HEK293 (cell line): ENCODE results near the gene RETREG3.
"Not testable (repeated sequence)": the region's sequence is repeated elsewhere in the genome, so short reads cannot be mapped to it uniquely, and the experiment has no call there.

Experiments used
- CTCF ChIA-PET: fragments of 350-600 bp; formaldehyde crosslinking; extraction: SDS; loops from one replicate; lab custom pipeline; 2021; ENCODE audit warnings: antibody characterized with exemption; lab: Yijun Ruan, JAX
- POLR2A ChIA-PET: fragments of 300-600 bp; formaldehyde crosslinking; extraction: SDS; loops from one replicate; lab custom pipeline; 2020; ENCODE audit warnings: antibody characterized with exemption, inconsistent platforms; lab: Yijun Ruan, JAX
- H3K27ac ChIP-seq: fragments of 200-500 bp; sonication (Bioruptor generic); 2 replicates; pipeline ENCODE4 v1.5.1; 2014; ENCODE audit warnings: low read depth, low read length, control low read depth, inconsistent platforms; ENCODE audit errors: extremely low read depth
- H3K36me3 ChIP-seq, 2 experiments: fragments of 200-500 bp in 1 of 2; sonication (Bioruptor generic) in 1 of 2; 1 replicate in 1 of 2; 2 replicates in 1 of 2; pipeline ENCODE4 v1.5.1; 2014 to 2017; ENCODE audit warnings: inconsistent platforms in 2 of 2, low read length in 2 of 2; ENCODE audit not compliant: control insufficient read depth in 2 of 2, insufficient read depth in 1 of 2
- H3K4me1 ChIP-seq: fragments of 200-500 bp; sonication (Bioruptor generic); 2 replicates; pipeline ENCODE4 v1.5.1; 2014; ENCODE audit warnings: mild to moderate bottlenecking, low read length, inconsistent platforms; ENCODE audit not compliant: control insufficient read depth, insufficient read depth
- H3K4me3 ChIP-seq: 2 replicates; pipeline ENCODE4 v1.5.1; 2011; ENCODE audit warnings: low read depth, mild to moderate bottlenecking, control low read depth, low read length, moderate library complexity
- H3K9me3 ChIP-seq: fragments of 200-500 bp; sonication (Bioruptor generic); 2 replicates; pipeline ENCODE4 v1.5.1; 2014; ENCODE audit warnings: low read depth, low read length, inconsistent platforms; ENCODE audit not compliant: control insufficient read depth, insufficient read depth
- BCL11A ChIP-seq: fragments of 450-650 bp; formaldehyde crosslinking; IDR thresholded peaks from 2 replicates; pipeline ENCODE4 v1.5.1; 2016; ENCODE audit warnings: low read depth, missing biosample characterization, missing genetic modification characterization
- FEZF1 ChIP-seq: fragments of 450-650 bp; formaldehyde crosslinking; IDR thresholded peaks from 2 replicates; pipeline ENCODE4 v1.5.1; 2016; ENCODE audit warnings: missing biosample characterization, missing genetic modification characterization
- HOXD13 ChIP-seq: sonication (generic); formaldehyde crosslinking; IDR thresholded peaks from 2 replicates; pipeline ENCODE4 v1.8.0; 2022; ENCODE audit warnings: missing genetic modification reagents, borderline replicate concordance
- PRDM1 ChIP-seq: fragments of 450-650 bp; formaldehyde crosslinking; IDR thresholded peaks from 2 replicates; pipeline ENCODE4; 2016; ENCODE audit warnings: missing biosample characterization, missing genetic modification characterization
- SCRT2 ChIP-seq: fragments of 450-650 bp; formaldehyde crosslinking; IDR thresholded peaks from 2 replicates; pipeline ENCODE4 v1.5.1; 2016; ENCODE audit warnings: missing biosample characterization, missing genetic modification characterization
- SP3 ChIP-seq: fragments of 450-650 bp; formaldehyde crosslinking; IDR thresholded peaks from 2 replicates; pipeline ENCODE4 v1.5.1; 2016; ENCODE audit warnings: missing biosample characterization, missing genetic modification characterization
- ZBTB17 ChIP-seq: fragments of 450-650 bp; formaldehyde crosslinking; IDR thresholded peaks from 2 replicates; pipeline ENCODE4 v1.5.1; 2016; ENCODE audit warnings: missing biosample characterization, missing genetic modification characterization
- ZBTB21 ChIP-seq: fragments of 450-650 bp; formaldehyde crosslinking; IDR thresholded peaks from 2 replicates; pipeline ENCODE4 v1.5.1; 2017; ENCODE audit warnings: missing biosample characterization, missing genetic modification characterization
- ZNF10 ChIP-seq: fragments of 450-650 bp; formaldehyde crosslinking; IDR thresholded peaks from 2 replicates; pipeline ENCODE4 v1.5.1; 2017; ENCODE audit warnings: missing biosample characterization, missing genetic modification characterization
- ZNF184 ChIP-seq: fragments of 450-650 bp; IDR thresholded peaks from 2 replicates; pipeline ENCODE4 v1.5.1; 2018; ENCODE audit warnings: missing biosample characterization, mild to moderate bottlenecking, missing genetic modification characterization
- ZNF335 ChIP-seq: fragments of 450-650 bp; formaldehyde crosslinking; conservative IDR thresholded peaks from 2 replicates; pipeline ENCODE4 v1.5.1; 2016; ENCODE audit warnings: missing biosample characterization, missing genetic modification characterization
- ZNF362 ChIP-seq: fragments of 450-650 bp; formaldehyde crosslinking; IDR thresholded peaks from 2 replicates; pipeline ENCODE4 v1.5.1; 2016; ENCODE audit warnings: missing biosample characterization, missing genetic modification characterization
- ZNF366 ChIP-seq: fragments of 450-650 bp; formaldehyde crosslinking; conservative IDR thresholded peaks from 2 replicates; pipeline ENCODE4 v1.5.1; 2016; ENCODE audit warnings: missing biosample characterization, missing genetic modification characterization
- ZNF510 ChIP-seq: fragments of 450-650 bp; formaldehyde crosslinking; IDR thresholded peaks from 2 replicates; pipeline ENCODE4 v1.5.1; 2018; ENCODE audit warnings: mild to moderate bottlenecking, missing genetic modification characterization, missing biosample characterization; ENCODE audit not compliant: insufficient replicate concordance
- ZNF558 ChIP-seq: fragments of 450-650 bp; formaldehyde crosslinking; IDR thresholded peaks from 2 replicates; pipeline ENCODE4 v1.5.1; 2016; ENCODE audit warnings: missing biosample characterization, missing genetic modification characterization
- ZNF596 ChIP-seq: fragments of 450-650 bp; IDR thresholded peaks from 2 replicates; pipeline ENCODE4 v1.5.0; 2018; ENCODE audit warnings: missing biosample characterization, mild to moderate bottlenecking, missing genetic modification characterization, moderate library complexity
- ZNF600 ChIP-seq: fragments of 450-650 bp; formaldehyde crosslinking; IDR thresholded peaks from 2 replicates; pipeline ENCODE4 v1.5.1; 2016; ENCODE audit warnings: missing biosample characterization, missing genetic modification characterization
- ZNF629 ChIP-seq: fragments of 450-650 bp; formaldehyde crosslinking; IDR thresholded peaks from 2 replicates; pipeline ENCODE4 v1.5.1; 2017; ENCODE audit warnings: missing biosample characterization, missing genetic modification characterization
- TF ChIP-seq, protein P1 (sequence below): fragments of 450-650 bp; formaldehyde crosslinking; IDR thresholded peaks from 2 replicates; pipeline ENCODE4 v1.5.1; 2016; ENCODE audit warnings: missing biosample characterization, missing genetic modification characterization
- TF ChIP-seq, protein P2 (sequence below): fragments of 450-650 bp; formaldehyde crosslinking; IDR thresholded peaks from 2 replicates; pipeline ENCODE4 v1.5.1; 2016; ENCODE audit warnings: missing biosample characterization, missing genetic modification characterization
- TF ChIP-seq, protein P3 (sequence below): fragments of 450-650 bp; formaldehyde crosslinking; IDR thresholded peaks from 2 replicates; pipeline ENCODE4 v1.5.1; 2016; ENCODE audit warnings: missing biosample characterization, missing genetic modification characterization

RETREG3 gene

DNA sequence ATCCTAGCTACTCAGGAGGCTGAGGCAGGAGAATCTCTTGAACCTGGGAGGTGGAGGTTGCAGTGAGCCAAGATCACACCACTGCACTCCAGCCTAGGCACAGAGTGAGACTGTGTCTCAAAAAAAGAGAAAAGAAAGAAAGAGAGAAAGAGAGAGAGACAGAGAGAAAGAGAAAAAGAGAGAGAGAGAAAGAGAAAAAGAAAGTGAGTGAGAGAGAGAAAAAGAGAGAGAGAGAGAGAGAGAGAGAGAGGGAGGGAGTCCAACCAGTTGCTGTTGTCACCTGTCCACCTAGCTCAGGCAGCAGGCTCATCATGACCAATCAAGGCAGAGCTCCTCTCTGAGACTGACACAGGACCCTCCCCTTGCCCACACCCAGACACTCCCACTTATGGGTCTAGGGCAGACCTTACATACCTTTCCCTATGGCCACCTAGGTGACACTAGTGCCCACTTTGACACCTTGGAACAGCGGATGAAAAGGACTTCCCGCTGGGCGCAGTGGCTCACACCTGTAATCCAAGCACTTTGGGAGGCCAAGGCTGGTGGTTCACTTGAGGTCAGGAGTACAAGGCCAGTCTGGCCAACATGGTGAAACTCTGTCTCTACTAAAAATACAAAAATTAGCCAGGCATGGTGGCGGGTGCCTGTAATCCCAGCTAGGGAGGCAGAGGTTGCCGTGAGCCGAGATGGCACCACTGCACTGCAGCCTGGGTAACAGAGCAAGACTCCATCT, 18.0 kb upstream of the RETREG3 start:
- H3K27ac ChIP-seq, H3K4me3 ChIP-seq, H3K4me1 ChIP-seq, H3K36me3 ChIP-seq, H3K9me3 ChIP-seq: not testable (repeated sequence)
- ChIA-PET POLR2A (interaction anchor here (1.0 to 1.6 kb wide), 2 partner anchors 18 to 49 kb away, joined by 3 read pairs; no protein-coding TSS in a partner anchor), CTCF (interaction anchor here (0.7 to 1.0 kb wide), 2 partner anchors 73 to 136 kb away, joined by 3 to 4 read pairs; no protein-coding TSS in a partner anchor)
- TF ChIP-seq ZNF366 = peak; percentile 51; the same call in 1 of the 2 replicates
- peak; percentile 96 for TF ChIP-seq ZNF596 (tag by site-specific recombination)
- TF ChIP-seq PRDM1 (tag by site-specific recombination) = peak; percentile 90

DNA sequence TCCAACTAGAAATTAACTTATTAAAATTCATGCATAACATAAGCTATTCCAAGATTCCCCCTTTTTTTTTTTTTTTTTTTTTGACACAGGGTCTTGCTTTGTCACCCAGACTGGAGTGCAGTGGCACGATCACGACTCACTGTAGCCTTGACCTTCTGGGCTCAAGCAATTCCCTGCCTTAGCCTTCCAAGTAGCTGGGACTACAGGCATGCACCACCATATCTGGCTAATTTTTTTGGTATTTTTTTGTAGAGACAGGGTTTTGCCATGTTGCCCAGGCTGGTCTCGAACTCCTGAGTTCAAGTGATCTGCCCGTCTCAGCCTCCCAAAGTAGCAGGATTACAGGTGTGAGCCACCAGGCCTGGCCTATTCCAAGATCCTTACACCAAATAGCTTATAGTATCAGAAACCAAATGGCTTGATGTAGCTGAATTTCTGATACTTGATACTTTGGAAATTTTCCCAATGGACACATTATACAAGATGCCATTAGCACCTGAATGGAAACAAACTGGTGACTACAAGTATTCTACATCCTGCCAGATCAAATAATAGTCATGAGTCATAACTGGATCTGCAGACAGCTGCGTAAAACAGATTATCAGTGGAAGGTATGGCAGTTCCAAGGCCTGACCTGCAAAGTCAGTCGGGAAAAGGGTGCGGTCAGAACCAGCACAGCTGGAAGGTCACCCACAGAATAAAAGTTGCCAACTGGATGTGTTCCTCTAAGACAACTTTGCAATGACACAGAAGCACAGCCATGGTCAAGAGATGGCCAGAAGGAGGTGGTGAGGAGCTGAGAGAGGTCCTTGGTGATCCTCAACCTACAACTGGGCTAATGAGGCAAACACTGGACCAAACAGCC, 14.8 kb upstream of the RETREG3 start:
- CTCF ChIA-PET = interaction anchor here (0.6 to 1.5 kb wide), 9 partner anchors 13 to 770 kb away, joined by 3 to 6 read pairs (median 4); partner anchors contain the start of gene PLEKHH3
- H3K9me3 ChIP-seq = no peaks in the 10 kb centered on the region
- no peak overlapping the region for H3K4me3 ChIP-seq
- POLR2A ChIA-PET = interaction anchor here (0.6 to 2.0 kb wide), 4 partner anchors 11 to 218 kb away, joined by 3 to 12 read pairs (median 3); partner anchors contain the start of genes RETREG3 and TUBG1
- H3K4me1 ChIP-seq = no peaks in the 10 kb centered on the region
- H3K27ac ChIP-seq = no peak overlapping the region
- no peaks in the 10 kb centered on the region for H3K36me3 ChIP-seq
- TF ChIP-seq HOXD13 (CRISPR knock-in tag) = no peak
- TF ChIP-seq FEZF1 (tag by site-specific recombination) = no peak
- TF ChIP-seq ZNF184 (tag by site-specific recombination) = peak; percentile 51; the same call in 1 of the 2 replicates
- TF ChIP-seq SCRT2 = no peak
- TF ChIP-seq ZNF596 (tag by site-specific recombination) = no peak
- TF ChIP-seq, protein P1, sequence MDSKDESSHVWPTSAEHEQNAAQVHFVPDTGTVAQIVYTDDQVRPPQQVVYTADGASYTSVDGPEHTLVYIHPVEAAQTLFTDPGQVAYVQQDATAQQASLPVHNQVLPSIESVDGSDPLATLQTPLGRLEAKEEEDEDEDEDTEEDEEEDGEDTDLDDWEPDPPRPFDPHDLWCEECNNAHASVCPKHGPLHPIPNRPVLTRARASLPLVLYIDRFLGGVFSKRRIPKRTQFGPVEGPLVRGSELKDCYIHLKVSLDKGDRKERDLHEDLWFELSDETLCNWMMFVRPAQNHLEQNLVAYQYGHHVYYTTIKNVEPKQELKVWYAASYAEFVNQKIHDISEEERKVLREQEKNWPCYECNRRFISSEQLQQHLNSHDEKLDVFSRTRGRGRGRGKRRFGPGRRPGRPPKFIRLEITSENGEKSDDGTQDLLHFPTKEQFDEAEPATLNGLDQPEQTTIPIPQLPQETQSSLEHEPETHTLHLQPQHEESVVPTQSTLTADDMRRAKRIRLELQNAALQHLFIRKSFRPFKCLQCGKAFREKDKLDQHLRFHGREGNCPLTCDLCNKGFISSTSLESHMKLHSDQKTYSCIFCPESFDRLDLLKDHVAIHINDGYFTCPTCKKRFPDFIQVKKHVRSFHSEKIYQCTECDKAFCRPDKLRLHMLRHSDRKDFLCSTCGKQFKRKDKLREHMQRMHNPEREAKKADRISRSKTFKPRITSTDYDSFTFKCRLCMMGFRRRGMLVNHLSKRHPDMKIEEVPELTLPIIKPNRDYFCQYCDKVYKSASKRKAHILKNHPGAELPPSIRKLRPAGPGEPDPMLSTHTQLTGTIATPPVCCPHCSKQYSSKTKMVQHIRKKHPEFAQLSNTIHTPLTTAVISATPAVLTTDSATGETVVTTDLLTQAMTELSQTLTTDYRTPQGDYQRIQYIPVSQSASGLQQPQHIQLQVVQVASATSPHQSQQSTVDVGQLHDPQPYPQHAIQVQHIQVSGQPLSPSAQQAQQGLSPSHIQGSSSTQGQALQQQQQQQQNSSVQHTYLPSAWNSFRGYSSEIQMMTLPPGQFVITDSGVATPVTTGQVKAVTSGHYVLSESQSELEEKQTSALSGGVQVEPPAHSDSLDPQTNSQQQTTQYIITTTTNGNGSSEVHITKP = 0 out of 2 replicates have a peak, but pooled peaks have one; percentile 38
- TF ChIP-seq, protein P2, sequence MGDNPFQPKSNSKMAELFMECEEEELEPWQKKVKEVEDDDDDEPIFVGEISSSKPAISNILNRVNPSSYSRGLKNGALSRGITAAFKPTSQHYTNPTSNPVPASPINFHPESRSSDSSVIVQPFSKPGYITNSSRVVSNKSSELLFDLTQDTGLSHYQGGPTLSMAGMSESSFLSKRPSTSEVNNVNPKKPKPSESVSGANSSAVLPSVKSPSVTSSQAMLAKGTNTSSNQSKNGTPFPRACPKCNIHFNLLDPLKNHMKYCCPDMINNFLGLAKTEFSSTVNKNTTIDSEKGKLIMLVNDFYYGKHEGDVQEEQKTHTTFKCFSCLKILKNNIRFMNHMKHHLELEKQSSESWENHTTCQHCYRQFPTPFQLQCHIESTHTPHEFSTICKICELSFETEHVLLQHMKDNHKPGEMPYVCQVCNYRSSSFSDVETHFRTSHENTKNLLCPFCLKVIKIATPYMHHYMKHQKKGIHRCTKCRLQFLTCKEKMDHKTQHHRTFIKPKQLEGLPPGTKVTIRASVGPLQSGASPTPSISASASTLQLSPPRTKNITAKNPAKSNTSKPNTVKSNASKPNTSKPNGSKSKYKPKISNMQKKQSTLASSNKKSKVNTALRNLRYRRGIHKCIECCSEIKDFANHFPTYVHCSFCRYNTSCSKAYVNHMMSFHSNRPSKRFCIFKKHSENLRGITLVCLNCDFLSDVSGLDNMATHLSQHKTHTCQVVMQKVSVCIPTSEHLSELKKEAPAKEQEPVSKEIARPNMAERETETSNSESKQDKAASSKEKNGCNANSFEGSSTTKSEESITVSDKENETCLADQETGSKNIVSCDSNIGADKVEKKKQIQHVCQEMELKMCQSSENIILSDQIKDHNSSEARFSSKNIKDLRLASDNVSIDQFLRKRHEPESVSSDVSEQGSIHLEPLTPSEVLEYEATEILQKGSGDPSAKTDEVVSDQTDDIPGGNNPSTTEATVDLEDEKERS = peak; percentile 11; the same call in 1 of the 2 replicates
- TF ChIP-seq ZNF629 (tag by site-specific recombination) = peak; percentile 52; the same call in 1 of the 2 replicates
- TF ChIP-seq, protein P3, sequence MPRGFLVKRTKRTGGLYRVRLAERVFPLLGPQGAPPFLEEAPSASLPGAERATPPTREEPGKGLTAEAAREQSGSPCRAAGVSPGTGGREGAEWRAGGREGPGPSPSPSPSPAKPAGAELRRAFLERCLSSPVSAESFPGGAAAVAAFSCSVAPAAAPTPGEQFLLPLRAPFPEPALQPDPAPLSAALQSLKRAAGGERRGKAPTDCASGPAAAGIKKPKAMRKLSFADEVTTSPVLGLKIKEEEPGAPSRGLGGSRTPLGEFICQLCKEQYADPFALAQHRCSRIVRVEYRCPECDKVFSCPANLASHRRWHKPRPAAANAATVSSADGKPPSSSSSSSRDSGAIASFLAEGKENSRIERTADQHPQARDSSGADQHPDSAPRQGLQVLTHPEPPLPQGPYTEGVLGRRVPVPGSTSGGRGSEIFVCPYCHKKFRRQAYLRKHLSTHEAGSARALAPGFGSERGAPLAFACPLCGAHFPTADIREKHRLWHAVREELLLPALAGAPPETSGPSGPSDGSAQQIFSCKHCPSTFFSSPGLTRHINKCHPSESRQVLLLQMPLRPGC (tag by site-specific recombination) = peak; percentile 67
- peak; percentile 96 for TF ChIP-seq ZNF10 (tag by site-specific recombination)
- TF ChIP-seq ZNF558 = peak; percentile 84
- TF ChIP-seq ZBTB21 (tag by site-specific recombination) = 0 out of 2 replicates have a peak, but pooled peaks have one; percentile 9
- TF ChIP-seq ZNF335 = peak; percentile 29; the same call in 1 of the 2 replicates
- TF ChIP-seq ZNF510 (tag by site-specific recombination) = no peak
- peak; percentile 67; the same call in 1 of the 2 replicates for TF ChIP-seq ZNF362 (tag by site-specific recombination)
- 0 out of 2 replicates have a peak, but pooled peaks have one; percentile 37 for TF ChIP-seq BCL11A (tag by site-specific recombination)
- TF ChIP-seq ZBTB17 (tag by site-specific recombination) = 0 out of 2 replicates have a peak, but pooled peaks have one; percentile 11
- TF ChIP-seq ZNF600 (tag by site-specific recombination) = peak; percentile 83
- peak; percentile 58; the same call in 1 of the 2 replicates for TF ChIP-seq ZNF366
- TF ChIP-seq SP3 (tag by site-specific recombination) = no peak
